NCI-H187 treated with DMSO at 0.1 percent for 48 hours (cell line): Measurements from ENCODE around the gene TRNT1.

Experiments
- DNase-seq: peaks from one replicate; lab custom pipeline; 2025; lab: John Stamatoyannopoulos, UW

TRNT1 gene

GRCh38 chr3:3178498-3179328 is 52.0 kb downstream of the TRNT1 start:
- no peak for DNase-seq

- DNase-seq: no peak
Observed at GRCh38 chr3:3179407-3180094, 52.8 kb downstream of the TRNT1 start, which contains the start of gene CRBN. Gene CRBN (minus strand): TSS chr3:3179691. CDS start chr3:3179687, 4 bp downstream.

GRCh38 chr3:3180456-3180855 is 53.7 kb downstream of the TRNT1 start:
- no peak for DNase-seq

GRCh38 chr3:3184876-3185275 is 58.1 kb downstream of the TRNT1 start:
- no peak for DNase-seq

- DNase-seq: no peak
Observed at GRCh38 chr3:3189102-3189727, 62.5 kb downstream of the TRNT1 start.

- no peak for DNase-seq
Observed at GRCh38 chr3:3189961-3190360, 63.2 kb downstream of the TRNT1 start.

- DNase-seq: no peak
Observed at GRCh38 chr3:3191675-3192285, 65.0 kb downstream of the TRNT1 start.

- DNase-seq: no peak
Observed at GRCh38 chr3:3192286-3192675, 65.5 kb downstream of the TRNT1 start.

- DNase-seq: no peak
Observed at GRCh38 chr3:3194861-3195260, 68.1 kb downstream of the TRNT1 start.

- DNase-seq: no peak
Observed at GRCh38 chr3:3196148-3196861, 69.6 kb downstream of the TRNT1 start.
